GM12891 (cell line): ENCODE measurements around the gene HOXB5.

ENCODE experiments used
- POLR2A ChIP-seq: IDR thresholded peaks from 2 replicates; pipeline ENCODE4 v1.6.1; 2011; ENCODE audit warnings: low read depth, low read length, control low read depth
- TAF1 ChIP-seq: IDR thresholded peaks from 2 replicates; pipeline ENCODE4 v1.6.1; 2011; ENCODE audit warnings: low read depth, low read length, control low read depth

DNA sequence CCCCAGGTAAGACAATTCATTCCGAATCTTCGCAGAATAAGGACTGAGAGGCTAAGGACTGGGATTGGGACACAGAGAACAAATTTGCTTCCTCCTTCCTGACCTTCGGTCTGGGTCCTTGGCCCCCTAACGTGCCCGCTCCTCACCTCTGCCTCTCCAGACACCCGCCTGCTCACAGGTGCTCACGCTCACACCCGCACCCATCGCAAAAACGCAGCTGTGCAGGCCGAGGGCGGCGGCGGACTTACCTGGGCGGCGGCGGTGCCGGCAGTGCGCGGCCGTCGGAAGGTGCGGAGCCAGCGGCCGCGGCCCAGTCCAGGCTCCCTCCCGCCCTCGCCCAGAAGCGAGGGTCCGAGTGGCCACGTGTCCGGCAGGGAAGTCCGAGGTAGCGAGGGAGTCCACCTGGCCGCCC is 39.7 kb upstream of the HOXB5 start:
- TF ChIP-seq TAF1 (no peak), POLR2A (no peak)
